Renal pelvis (tissue), 4 donors: ENCODE measurements around the gene KLF15. TPM values are rescaled to one million over a fixed set of nuclear protein-coding genes. Genes with fewer than 3 reads are reported as not detected.
"Not testable (repeated sequence)": the region's sequence is repeated elsewhere in the genome, so short reads cannot be mapped to it uniquely, and the experiment has no call there.

Source experiments
- DNase-seq: peaks from one replicate; pipeline ENCODE4 v3.0.0-alpha.2; 2013
- polyA plus RNA-seq, 3 donors: library from polyadenylated mRNA; unstranded; fragments of 120-200 nt; gene quantifications; one replicate each; pipeline ENCODE4 v1.2.1, GENCODE V29; 2013; ENCODE audit not compliant: insufficient read length in 3 of 3

The KLF15 gene
- polyA plus RNA-seq, 3 donors: 13.6 to 18.3 (median 15.4) TPM

DNA sequence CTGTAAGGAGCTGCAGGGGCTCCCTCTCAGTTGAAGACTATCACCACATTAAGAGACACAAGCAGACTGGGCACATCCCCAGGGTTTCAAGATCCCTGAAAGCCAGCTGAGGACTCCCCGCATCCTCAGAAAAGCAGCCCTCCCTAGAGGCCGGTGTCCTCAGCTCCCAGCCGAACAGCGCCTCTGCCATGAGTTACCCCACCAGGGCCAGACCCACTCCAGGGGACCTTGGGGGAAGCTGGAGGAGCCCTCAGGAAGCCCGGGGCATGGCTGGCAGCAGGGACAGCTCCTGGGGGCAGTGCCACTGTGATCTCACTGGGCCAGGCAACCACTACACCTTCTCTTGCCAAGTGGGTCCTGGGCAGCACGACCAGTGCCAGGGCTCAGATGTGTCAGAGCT, 8.1 kb downstream of the KLF15 start:
- no peak for DNase-seq

- DNase-seq: no peak
These were observed 8.8 kb downstream of the KLF15 start for GRCh38 chr3:126348308-126348920.

DNA sequence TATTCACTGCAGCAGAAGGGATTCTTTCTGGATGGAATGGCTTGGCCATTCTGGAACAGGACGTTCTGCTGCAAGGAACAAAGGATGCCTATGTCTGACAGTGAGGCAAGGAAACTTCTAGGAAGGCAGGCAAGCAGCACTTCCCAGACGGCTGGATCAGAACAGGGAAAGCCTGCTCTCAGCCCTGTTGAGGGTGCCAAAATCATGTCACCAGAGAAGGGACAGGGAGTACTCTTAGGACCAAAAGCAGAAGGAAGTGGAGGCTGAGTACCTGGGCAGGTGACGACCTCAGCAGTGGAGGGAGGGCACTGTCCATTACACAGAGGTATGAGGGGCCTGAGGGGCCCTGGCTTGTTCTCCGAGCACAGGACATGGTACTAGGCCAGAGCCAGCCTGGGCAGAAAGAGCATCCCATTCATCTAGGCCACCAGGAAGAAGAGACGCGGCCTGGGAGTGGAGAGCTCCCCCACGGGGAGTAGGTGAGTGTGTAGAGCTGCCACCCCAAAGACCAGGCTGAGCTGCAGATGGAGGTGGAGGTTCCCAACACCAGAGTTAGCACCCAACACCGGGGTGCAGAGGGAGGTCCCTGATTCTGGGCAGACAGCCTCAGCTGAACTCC, 9.6 kb downstream of the KLF15 start:
- DNase-seq: no peak

- DNase-seq: no peak
These were observed 10.7 kb downstream of the KLF15 start for GRCh38 chr3:126346466-126346865.

GRCh38 chr3:126345641-126346460, 11.4 kb downstream of the KLF15 start:
- DNase-seq: no peak

DNA sequence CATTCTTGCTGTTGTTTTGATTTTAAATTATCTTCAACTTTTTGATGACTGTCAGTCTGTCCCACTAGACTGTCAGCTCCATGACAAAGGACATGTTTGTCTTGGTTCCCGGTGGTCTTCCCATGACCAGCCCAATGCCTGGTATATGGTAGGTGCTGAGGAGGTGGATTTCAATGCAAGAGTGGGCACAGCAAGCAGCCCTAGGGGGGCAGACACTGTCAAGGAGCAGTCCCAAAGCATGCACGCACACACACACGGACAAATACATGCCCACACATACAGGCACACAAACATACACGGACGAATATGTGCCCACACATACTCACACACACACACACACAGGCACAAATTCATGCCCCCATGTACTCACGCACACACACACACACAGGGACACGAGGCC, 12.0 kb downstream of the KLF15 start:
- DNase-seq: no peak

DNA sequence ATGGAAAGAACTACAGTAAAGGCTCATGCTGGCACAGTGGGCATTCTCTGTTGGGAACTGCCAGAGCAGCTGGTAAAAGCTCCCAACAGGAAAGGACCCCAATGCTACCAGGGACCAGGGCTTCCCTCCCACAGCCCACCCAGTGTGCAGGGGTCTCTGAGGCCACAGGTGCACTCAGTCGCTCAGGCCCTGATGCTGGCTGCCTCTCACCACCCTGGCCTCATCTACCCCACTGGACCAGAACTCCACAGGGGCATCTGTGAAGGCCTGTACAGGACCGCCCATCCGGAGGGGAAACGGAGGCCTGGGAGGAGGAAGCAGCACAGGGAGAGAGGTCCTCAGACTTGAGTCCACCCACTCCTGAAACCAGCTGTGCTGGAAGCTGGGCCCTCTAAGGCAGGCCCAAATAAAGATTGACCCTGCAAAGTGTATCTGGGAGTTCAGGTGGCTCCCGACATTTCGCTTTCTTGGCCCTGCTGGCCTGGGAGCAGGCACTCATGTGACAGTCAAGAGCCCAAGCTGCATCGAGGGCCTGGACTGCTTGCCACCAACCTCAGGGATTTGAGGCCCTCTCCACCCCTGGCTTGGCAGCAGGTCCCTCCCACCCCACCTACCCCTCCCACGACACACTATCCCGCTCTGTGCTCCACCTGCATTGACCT, 12.7 kb downstream of the KLF15 start:
- no peak for DNase-seq

DNA sequence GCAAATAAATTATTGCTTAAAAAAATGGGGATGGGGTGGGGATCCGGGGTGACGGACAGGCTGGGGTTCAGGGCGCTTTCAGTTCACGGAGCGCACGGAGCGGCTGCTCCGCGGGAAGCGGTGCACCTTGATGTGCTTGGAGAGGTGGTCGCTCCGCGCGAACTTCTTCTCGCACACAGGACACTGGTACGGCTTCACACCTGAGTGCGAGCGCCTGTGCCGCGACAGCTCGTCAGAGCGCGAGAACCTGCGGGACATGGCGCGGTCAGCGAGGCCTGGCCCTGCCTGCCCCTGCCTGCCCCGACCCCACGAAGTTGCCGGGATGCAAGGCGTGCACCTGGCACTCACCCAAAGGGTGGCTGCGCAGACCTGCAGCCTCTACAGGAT, 13.6 kb downstream of the KLF15 start:
- no peak for DNase-seq

- peak; percentile 14 for DNase-seq
These were observed 14.1 kb downstream of the KLF15 start for GRCh38 chr3:126342991-126343648.

GRCh38 chr3:126342211-126342610, 15.0 kb downstream of the KLF15 start:
- no peak for DNase-seq

- DNase-seq: no peak
These were observed 15.5 kb downstream of the KLF15 start for GRCh38 chr3:126341755-126342150.

- no peak for DNase-seq
These were observed 16.1 kb downstream of the KLF15 start for GRCh38 chr3:126340943-126341754.

DNA sequence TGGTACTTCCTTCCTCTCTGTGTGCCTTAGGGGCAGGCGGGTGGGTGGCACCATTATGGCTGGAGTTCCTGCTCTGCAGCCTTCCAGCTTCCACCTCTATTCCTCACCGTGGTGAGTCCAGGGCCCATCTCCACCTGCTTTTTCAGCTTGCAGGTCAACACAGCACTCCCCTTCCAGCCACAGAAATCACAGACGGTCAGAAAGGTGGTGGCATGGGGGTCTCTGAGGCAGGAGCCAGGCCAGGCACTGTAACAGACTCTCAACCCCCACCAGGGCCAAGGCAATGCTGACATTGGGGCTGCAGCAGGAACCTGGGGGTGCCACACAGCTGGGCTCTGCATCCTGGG, 16.6 kb downstream of the KLF15 start:
- no peak for DNase-seq

DNA sequence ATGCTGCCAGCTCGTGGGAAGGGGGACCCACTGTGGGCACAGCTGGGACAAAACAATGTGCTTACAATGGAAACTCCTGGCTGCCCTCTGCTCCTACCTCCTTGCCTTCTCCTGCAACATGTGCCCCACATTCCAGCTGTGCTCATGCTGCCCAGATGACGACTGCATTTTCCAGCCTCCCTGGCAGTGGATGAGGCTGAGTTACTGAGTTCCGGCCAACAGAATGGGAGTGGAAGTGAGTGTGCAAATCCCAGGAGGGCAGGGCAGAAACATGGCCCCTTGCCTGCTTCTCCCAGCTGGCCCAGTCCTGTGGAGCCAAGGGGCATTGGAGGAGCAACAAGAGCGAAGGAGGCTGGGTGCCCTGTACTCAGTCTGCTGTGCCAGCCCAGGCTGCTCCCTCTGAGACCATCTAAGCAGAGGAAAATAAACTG, 17.1 kb downstream of the KLF15 start:
- no peak for DNase-seq

- DNase-seq: no peak
These were observed 17.7 kb downstream of the KLF15 start for GRCh38 chr3:126339466-126339865.

DNA sequence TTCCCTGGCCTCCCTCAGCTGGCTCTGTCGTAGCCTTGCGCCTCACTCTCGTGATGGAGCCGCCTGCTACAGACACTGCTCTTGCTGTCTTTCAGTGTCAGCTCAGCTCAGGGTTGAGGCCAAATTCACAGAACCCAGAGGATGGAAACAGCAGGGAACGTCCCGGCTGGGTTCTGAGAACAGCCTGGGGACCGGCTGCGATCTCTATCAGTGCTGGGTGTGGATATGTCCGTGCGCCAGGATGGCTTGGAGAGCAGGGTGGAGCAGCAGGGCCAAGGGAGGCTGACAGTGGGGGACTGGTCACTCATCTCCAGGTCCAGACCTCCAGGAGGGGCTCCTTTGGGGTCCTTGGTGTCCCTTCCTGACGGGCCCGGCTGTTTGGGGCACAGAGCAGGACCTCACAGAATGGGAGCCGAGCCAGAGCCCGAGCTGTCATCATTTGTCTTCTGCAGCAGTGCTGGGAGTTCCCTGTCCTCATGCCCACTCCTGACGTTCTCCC, 18.4 kb downstream of the KLF15 start:
- no peak for DNase-seq

DNA sequence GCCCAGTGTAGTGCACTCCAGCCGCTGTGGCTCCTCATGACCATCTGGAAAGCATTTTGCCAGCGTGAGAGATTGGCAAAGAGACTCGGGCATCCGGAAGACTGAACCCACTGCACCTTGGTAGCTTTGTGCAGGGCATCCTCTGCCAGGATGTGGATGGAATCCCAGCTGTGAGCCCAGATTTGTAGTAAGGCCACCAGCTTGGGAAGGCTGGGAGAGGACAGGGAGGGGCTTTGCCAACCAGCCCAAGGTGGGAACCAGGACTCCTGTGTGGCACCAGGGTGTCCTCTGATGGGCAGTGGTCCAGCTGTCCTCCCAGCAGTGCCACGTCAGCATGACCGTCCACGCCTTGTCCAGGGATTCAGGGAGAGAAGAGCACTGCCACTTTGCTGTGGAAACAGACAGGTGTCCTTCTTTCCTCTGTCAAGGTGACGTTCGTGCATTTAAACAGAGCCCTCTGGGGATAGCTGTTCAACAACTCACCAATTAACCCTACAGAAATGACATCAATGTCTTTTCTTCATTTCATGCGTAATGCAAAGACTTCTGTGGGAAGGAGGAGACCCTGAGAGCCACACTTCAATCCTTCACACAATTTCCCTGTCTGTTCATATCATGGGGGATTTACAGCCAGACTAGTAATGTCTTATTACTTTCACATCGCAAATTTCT, 19.1 kb downstream of the KLF15 start:
- no peak for DNase-seq

GRCh38 chr3:126331812-126332336, 25.3 kb downstream of the KLF15 start:
- not testable (repeated sequence) for DNase-seq

GRCh38 chr3:126329927-126330725, 27.1 kb downstream of the KLF15 start:
- no peak for DNase-seq
